Measurements from ENCODE around the gene C1orf35.
A peak's percentile ranks its signal among the peaks of the same experiment; 100 is the strongest.

The C1orf35 gene

GRCh38 chr1:228110556-228110955 lies 7.4 kb upstream of the C1orf35 start:
- peaks cover 9 to 11% of the 10 kb centered on the region in 2 donors for H3K36me3 ChIP-seq (ENCODE audit: control insufficient read depth in 1 of 2, insufficient read depth in 2 of 2, low read length in 2 of 2)
- H3K9ac ChIP-seq (ENCODE audit: low read depth in 1 of 2, low read length in 2 of 2), result peak overlapping the region; percentile 99
- H3K4me1 ChIP-seq (ENCODE audit: control insufficient read depth in 1 of 2, insufficient read depth in 2 of 2, low read length in 2 of 2), result peaks cover 21 to 27% of the 10 kb centered on the region in 2 donors
- no peaks in the 10 kb centered on the region for H3K27me3 ChIP-seq (ENCODE audit: control insufficient read depth in 1 of 2, insufficient read depth in 2 of 2, low read length in 2 of 2)
- no peaks in the 10 kb centered on the region for H3K9me3 ChIP-seq (ENCODE audit: control insufficient read depth in 1 of 2, low read length in 2 of 2)
- H3K27ac ChIP-seq (ENCODE audit: low read depth, low read length), result peak overlapping the region; percentile 30
- H3K4me3 ChIP-seq (ENCODE audit: low read depth in 1 of 2, low read length in 2 of 2), result peak overlapping the region; percentile 95 to 98

DNA sequence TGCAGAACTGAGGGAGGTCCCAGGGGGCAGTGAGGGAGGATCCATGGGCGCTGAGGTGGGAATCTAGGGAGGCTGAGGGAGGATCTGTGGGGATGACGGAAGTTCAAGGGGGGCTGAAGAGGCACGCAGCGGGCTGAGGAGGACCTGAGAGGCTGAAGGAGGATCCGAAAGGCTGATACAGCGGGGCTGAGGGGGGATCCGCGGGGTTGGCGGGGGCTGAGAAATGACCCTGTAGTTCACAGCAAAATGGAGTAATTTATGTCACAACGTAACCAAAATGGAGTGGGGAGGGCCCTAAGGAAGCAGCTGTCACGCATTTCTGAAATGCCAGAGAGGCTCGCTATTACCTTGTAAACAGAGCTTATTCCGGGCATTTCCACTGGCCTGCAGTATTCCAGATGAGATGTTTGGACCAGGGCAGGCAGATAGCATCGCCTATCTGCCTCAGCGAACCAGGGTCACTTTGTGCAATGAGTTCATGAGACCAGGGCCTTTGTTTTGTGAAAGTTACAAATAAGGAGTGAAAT lies 6.9 kb upstream of the C1orf35 start:
- Histone ChIP-seq H3K4me3 (ENCODE audit: low read depth in 1 of 2, low read length in 2 of 2) (peak overlapping the region; percentile 95 to 98), H3K27ac (ENCODE audit: low read depth, low read length) (peak overlapping the region; percentile 89), H3K9me3 (ENCODE audit: control insufficient read depth in 1 of 2, low read length in 2 of 2) (no peaks in the 10 kb centered on the region), H3K4me1 (ENCODE audit: control insufficient read depth in 1 of 2, insufficient read depth in 2 of 2, low read length in 2 of 2) (peaks cover 21 to 27% of the 10 kb centered on the region in 2 donors), H3K9ac (ENCODE audit: low read depth in 1 of 2, low read length in 2 of 2) (peak overlapping the region; percentile 99), H3K36me3 (ENCODE audit: control insufficient read depth in 1 of 2, insufficient read depth in 2 of 2, low read length in 2 of 2) (peaks cover 9 to 13% of the 10 kb centered on the region in 2 donors), H3K27me3 (ENCODE audit: control insufficient read depth in 1 of 2, insufficient read depth in 2 of 2, low read length in 2 of 2) (no peaks in the 10 kb centered on the region)

- peak within 1 kb of the TSS; percentile 95 to 98 for H3K4me3 ChIP-seq (ENCODE audit: low read depth in 1 of 2, low read length in 2 of 2)
- no peaks in the 10 kb centered on the region for H3K9me3 ChIP-seq (ENCODE audit: control insufficient read depth in 1 of 2, low read length in 2 of 2)
- H3K27ac ChIP-seq (ENCODE audit: low read depth, low read length), result peak within 1 kb of the TSS; percentile 91
- H3K9ac ChIP-seq (ENCODE audit: low read depth in 1 of 2, low read length in 2 of 2), result peak within 1 kb of the TSS; percentile 99
- H3K4me1 ChIP-seq (ENCODE audit: control insufficient read depth in 1 of 2, insufficient read depth in 2 of 2, low read length in 2 of 2), result peaks cover 22 to 27% of the 10 kb centered on the region in 2 donors
- peaks cover 9 to 14% of the 10 kb centered on the region in 2 donors for H3K36me3 ChIP-seq (ENCODE audit: control insufficient read depth in 1 of 2, insufficient read depth in 2 of 2, low read length in 2 of 2)
- H3K27me3 ChIP-seq (ENCODE audit: control insufficient read depth in 1 of 2, insufficient read depth in 2 of 2, low read length in 2 of 2), result no peaks in the 10 kb centered on the region
Measured at GRCh38 chr1:228109073-228109961, 6.2 kb upstream of the C1orf35 start, which contains the start of gene MRPL55. MRPL55 (minus strand) TSS chr1:228109299; CDS start chr1:228108260, 1,039 bp downstream.

GRCh38 chr1:228108742-228109072 lies 5.6 kb upstream of the C1orf35 start:
- peak overlapping the region; percentile 84 to 99 for H3K9ac ChIP-seq (ENCODE audit: low read depth in 1 of 2, low read length in 2 of 2)
- peaks cover 9 to 14% of the 10 kb centered on the region in 2 donors for H3K36me3 ChIP-seq (ENCODE audit: control insufficient read depth in 1 of 2, insufficient read depth in 2 of 2, low read length in 2 of 2)
- no peaks in the 10 kb centered on the region for H3K9me3 ChIP-seq (ENCODE audit: control insufficient read depth in 1 of 2, low read length in 2 of 2)
- H3K4me1 ChIP-seq (ENCODE audit: control insufficient read depth in 1 of 2, insufficient read depth in 2 of 2, low read length in 2 of 2), result peaks cover 28 to 33% of the 10 kb centered on the region in 2 donors
- H3K4me3 ChIP-seq (ENCODE audit: low read depth in 1 of 2, low read length in 2 of 2), result peak overlapping the region; percentile 79 to 98
- peak overlapping the region; percentile 91 for H3K27ac ChIP-seq (ENCODE audit: low read depth, low read length)
- H3K27me3 ChIP-seq (ENCODE audit: control insufficient read depth in 1 of 2, insufficient read depth in 2 of 2, low read length in 2 of 2), result no peaks in the 10 kb centered on the region

- Histone ChIP-seq H3K4me3 (ENCODE audit: low read depth in 1 of 2, low read length in 2 of 2) (peak overlapping the region; percentile 79 to 98), H3K36me3 (ENCODE audit: control insufficient read depth in 1 of 2, insufficient read depth in 2 of 2, low read length in 2 of 2) (peaks cover 9 to 14% of the 10 kb centered on the region in 2 donors), H3K9ac (ENCODE audit: low read depth in 1 of 2, low read length in 2 of 2) (peak overlapping the region; percentile 84 to 99), H3K4me1 (ENCODE audit: control insufficient read depth in 1 of 2, insufficient read depth in 2 of 2, low read length in 2 of 2) (peaks cover 31 to 38% of the 10 kb centered on the region in 2 donors), H3K27me3 (ENCODE audit: control insufficient read depth in 1 of 2, insufficient read depth in 2 of 2, low read length in 2 of 2) (no peaks in the 10 kb centered on the region), H3K27ac (ENCODE audit: low read depth, low read length) (peak overlapping the region; percentile 91), H3K9me3 (ENCODE audit: control insufficient read depth in 1 of 2, low read length in 2 of 2) (no peaks in the 10 kb centered on the region)
Measured at GRCh38 chr1:228108055-228108690, 5.0 kb upstream of the C1orf35 start.

GRCh38 chr1:228107636-228108035 lies 4.5 kb upstream of the C1orf35 start:
- peak overlapping the region in 1 of 2 donors; percentile 99 for H3K9ac ChIP-seq (ENCODE audit: low read depth in 1 of 2, low read length in 2 of 2)
- no peak overlapping the region for H3K27ac ChIP-seq (ENCODE audit: low read depth, low read length)
- no peaks in the 10 kb centered on the region for H3K9me3 ChIP-seq (ENCODE audit: control insufficient read depth in 1 of 2, low read length in 2 of 2)
- no peak overlapping the region for H3K4me3 ChIP-seq (ENCODE audit: low read depth in 1 of 2, low read length in 2 of 2)
- peaks cover 31 to 38% of the 10 kb centered on the region in 2 donors for H3K4me1 ChIP-seq (ENCODE audit: control insufficient read depth in 1 of 2, insufficient read depth in 2 of 2, low read length in 2 of 2)
- peaks cover 9 to 14% of the 10 kb centered on the region in 2 donors for H3K36me3 ChIP-seq (ENCODE audit: control insufficient read depth in 1 of 2, insufficient read depth in 2 of 2, low read length in 2 of 2)
- no peaks in the 10 kb centered on the region for H3K27me3 ChIP-seq (ENCODE audit: control insufficient read depth in 1 of 2, insufficient read depth in 2 of 2, low read length in 2 of 2)

GRCh38 chr1:228106800-228107054 lies 3.6 kb upstream of the C1orf35 start:
- Histone ChIP-seq H3K27ac (ENCODE audit: low read depth, low read length) (no peak overlapping the region), H3K9me3 (ENCODE audit: control insufficient read depth in 1 of 2, low read length in 2 of 2) (no peaks in the 10 kb centered on the region), H3K27me3 (ENCODE audit: control insufficient read depth in 1 of 2, insufficient read depth in 2 of 2, low read length in 2 of 2) (no peaks in the 10 kb centered on the region), H3K9ac (ENCODE audit: low read depth in 1 of 2, low read length in 2 of 2) (no peak overlapping the region), H3K4me1 (ENCODE audit: control insufficient read depth in 1 of 2, insufficient read depth in 2 of 2, low read length in 2 of 2) (peaks cover 33 to 40% of the 10 kb centered on the region in 2 donors), H3K4me3 (ENCODE audit: low read depth in 1 of 2, low read length in 2 of 2) (no peak overlapping the region), H3K36me3 (ENCODE audit: control insufficient read depth in 1 of 2, insufficient read depth in 2 of 2, low read length in 2 of 2) (peaks cover 9 to 14% of the 10 kb centered on the region in 2 donors)

DNA sequence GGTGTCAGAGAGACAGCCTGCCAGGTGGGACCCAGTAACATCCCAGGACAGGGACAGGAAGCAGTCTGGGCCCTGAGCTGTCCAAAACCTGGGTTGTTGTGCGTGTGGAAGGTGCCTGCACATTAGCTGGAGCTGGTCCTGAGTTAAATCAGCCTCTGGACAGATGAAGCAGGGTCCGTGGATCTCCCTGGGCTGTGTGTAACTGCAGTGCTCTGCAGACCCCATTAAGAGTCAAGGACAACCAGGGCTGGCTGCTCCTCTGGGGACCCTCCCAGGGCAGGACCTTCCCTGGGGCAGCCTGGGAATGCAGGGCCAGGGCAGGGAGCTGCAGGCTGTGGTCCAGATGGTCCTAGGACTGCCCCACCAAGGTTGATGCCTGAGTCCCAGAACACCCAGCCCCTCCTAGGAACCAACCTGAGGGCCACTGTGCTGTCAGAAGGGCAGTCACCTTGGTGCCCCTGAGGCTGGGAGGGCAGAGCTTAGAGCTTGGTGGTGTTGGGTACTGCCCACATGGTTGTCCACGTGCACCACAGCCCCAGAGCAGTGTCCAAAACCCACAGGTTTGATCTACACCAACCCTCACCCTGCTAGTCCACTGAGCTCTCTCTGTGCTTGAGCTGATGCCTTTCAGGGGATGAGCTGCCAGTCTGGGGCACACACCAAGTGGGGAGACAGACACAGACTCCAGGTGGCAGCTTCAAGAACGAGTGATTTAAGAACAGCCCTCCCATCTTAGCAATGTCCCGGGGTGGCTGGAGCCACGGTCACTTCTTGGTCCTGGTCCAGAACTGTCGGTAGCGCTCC lies 3.1 kb upstream of the C1orf35 start:
- Histone ChIP-seq H3K9me3 (ENCODE audit: control insufficient read depth in 1 of 2, low read length in 2 of 2) (no peaks in the 10 kb centered on the region), H3K27me3 (ENCODE audit: control insufficient read depth in 1 of 2, insufficient read depth in 2 of 2, low read length in 2 of 2) (no peaks in the 10 kb centered on the region), H3K4me1 (ENCODE audit: control insufficient read depth in 1 of 2, insufficient read depth in 2 of 2, low read length in 2 of 2) (peaks cover 38 to 46% of the 10 kb centered on the region in 2 donors), H3K36me3 (ENCODE audit: control insufficient read depth in 1 of 2, insufficient read depth in 2 of 2, low read length in 2 of 2) (peaks cover 9 to 16% of the 10 kb centered on the region in 2 donors), H3K4me3 (ENCODE audit: low read depth in 1 of 2, low read length in 2 of 2) (no peak overlapping the region), H3K27ac (ENCODE audit: low read depth, low read length) (no peak overlapping the region), H3K9ac (ENCODE audit: low read depth in 1 of 2, low read length in 2 of 2) (no peak overlapping the region)

GRCh38 chr1:228105270-228105995 lies 2.3 kb upstream of the C1orf35 start:
- peaks cover 13 to 23% of the 10 kb centered on the region in 2 donors for H3K36me3 ChIP-seq (ENCODE audit: control insufficient read depth in 1 of 2, insufficient read depth in 2 of 2, low read length in 2 of 2)
- H3K4me1 ChIP-seq (ENCODE audit: control insufficient read depth in 1 of 2, insufficient read depth in 2 of 2, low read length in 2 of 2), result peaks cover 36 to 48% of the 10 kb centered on the region in 2 donors
- no peak overlapping the region for H3K9ac ChIP-seq (ENCODE audit: low read depth in 1 of 2, low read length in 2 of 2)
- no peak overlapping the region for H3K4me3 ChIP-seq (ENCODE audit: low read depth in 1 of 2, low read length in 2 of 2)
- no peaks in the 10 kb centered on the region for H3K27me3 ChIP-seq (ENCODE audit: control insufficient read depth in 1 of 2, insufficient read depth in 2 of 2, low read length in 2 of 2)
- no peak overlapping the region for H3K27ac ChIP-seq (ENCODE audit: low read depth, low read length)
- no peaks in the 10 kb centered on the region for H3K9me3 ChIP-seq (ENCODE audit: control insufficient read depth in 1 of 2, low read length in 2 of 2)
